Transverse colon (tissue), 4 donors: ENCODE results near the gene FAM227A.

Experiments
- POLR2A ChIP-seq: fragments of 450-650 bp; IDR thresholded peaks from one replicate; pipeline ENCODE4 v1.6.1; 2016; ENCODE audit warnings: antibody characterized with exemption, mild to moderate bottlenecking, moderate library complexity
- POLR2AphosphoS5 ChIP-seq, 3 donors: sonication (generic); formaldehyde crosslinking; IDR thresholded peaks; one replicate each; pipeline ENCODE4 v1.6.1; 2016; ENCODE audit warnings: antibody characterized with exemption in 3 of 3
- TF ChIP-seq, protein P1 (sequence below), 5 experiments: fragments of 200-600 bp in 3 of 5; fragments of 450-650 bp in 2 of 5; sonication (generic) in 3 of 5; IDR thresholded peaks; 1 replicate in 2 of 5; 2 replicates in 3 of 5; pipeline ENCODE4 v1.5.1; 2016 to 2017; ENCODE audit warnings: antibody characterized with exemption in 5 of 5, inconsistent platforms in 3 of 5, mild to moderate bottlenecking in 2 of 5, moderate library complexity in 1 of 5

DNA sequence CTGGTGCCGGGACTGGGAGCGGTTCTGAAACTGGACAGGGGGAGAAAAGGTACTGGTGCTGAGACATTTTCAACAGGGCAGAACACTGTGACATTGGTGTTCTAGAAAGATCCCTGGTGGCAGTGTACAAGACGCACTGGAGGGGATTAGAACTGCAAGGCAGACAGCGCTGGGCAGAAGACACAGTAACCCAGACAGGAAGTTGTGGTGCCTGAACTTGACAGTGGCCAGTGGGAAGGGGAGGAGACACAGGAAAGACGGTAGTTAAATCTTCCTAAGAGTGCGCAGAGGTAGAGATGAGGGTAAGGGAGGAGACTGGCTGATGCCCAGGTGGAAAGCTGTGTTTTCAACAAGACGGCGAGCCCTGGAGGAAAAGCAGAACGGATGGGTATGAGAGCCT, 24.5 kb downstream of the FAM227A start:
- TF ChIP-seq POLR2A (no peak), POLR2AphosphoS5 (IDR thresholded peaks at IDR 0.05) (no peak)
- TF ChIP-seq, protein P1, sequence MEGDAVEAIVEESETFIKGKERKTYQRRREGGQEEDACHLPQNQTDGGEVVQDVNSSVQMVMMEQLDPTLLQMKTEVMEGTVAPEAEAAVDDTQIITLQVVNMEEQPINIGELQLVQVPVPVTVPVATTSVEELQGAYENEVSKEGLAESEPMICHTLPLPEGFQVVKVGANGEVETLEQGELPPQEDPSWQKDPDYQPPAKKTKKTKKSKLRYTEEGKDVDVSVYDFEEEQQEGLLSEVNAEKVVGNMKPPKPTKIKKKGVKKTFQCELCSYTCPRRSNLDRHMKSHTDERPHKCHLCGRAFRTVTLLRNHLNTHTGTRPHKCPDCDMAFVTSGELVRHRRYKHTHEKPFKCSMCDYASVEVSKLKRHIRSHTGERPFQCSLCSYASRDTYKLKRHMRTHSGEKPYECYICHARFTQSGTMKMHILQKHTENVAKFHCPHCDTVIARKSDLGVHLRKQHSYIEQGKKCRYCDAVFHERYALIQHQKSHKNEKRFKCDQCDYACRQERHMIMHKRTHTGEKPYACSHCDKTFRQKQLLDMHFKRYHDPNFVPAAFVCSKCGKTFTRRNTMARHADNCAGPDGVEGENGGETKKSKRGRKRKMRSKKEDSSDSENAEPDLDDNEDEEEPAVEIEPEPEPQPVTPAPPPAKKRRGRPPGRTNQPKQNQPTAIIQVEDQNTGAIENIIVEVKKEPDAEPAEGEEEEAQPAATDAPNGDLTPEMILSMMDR (IDR thresholded peaks at IDR 0.05) = no peak
